Forelimb muscle (tissue), 1 donor: Measurements from ENCODE around the gene TAF11L14. TPM values are rescaled to one million over a fixed set of nuclear protein-coding genes. Genes with fewer than 3 reads are reported as not detected.

ENCODE experiments used
- DNase-seq: peaks from one replicate; pipeline ENCODE4 v3.0.0-alpha.2; 2013; ENCODE audit warnings: low read depth
- polyA plus RNA-seq: library from polyadenylated mRNA; unstranded; fragments of 120-200 nt; gene quantifications from one replicate; pipeline ENCODE4 v1.2.1, GENCODE V29; 2013; ENCODE audit not compliant: insufficient read length

TAF11L14 gene
- polyA plus RNA-seq, 1 donor = not detected

GRCh38 chr5:17679597-17680203 is 45.4 kb downstream of the TAF11L14 start:
- no peak for DNase-seq

GRCh38 chr5:17680737-17681136 is 46.5 kb downstream of the TAF11L14 start:
- no peak for DNase-seq

Other genes with a start within 250 kb of the TAF11L14 start
- not detected for gene TAF11L2, start 136.2 kb upstream of the TAF11L14 start, polyA plus RNA-seq
- gene TAF11L3, start 116.1 kb upstream of the TAF11L14 start, polyA plus RNA-seq = not detected
- gene TAF11L4, start 112.7 kb upstream of the TAF11L14 start, polyA plus RNA-seq = not detected
- gene TAF11L5, start 109.2 kb upstream of the TAF11L14 start, polyA plus RNA-seq = not detected
- not detected for gene TAF11L6, start 105.8 kb upstream of the TAF11L14 start, polyA plus RNA-seq
- gene TAF11L7, start 48.7 kb upstream of the TAF11L14 start, polyA plus RNA-seq = not detected
- gene TAF11L8, start 43.5 kb upstream of the TAF11L14 start, polyA plus RNA-seq = not detected
- not detected for gene TAF11L9, start 40.1 kb upstream of the TAF11L14 start, polyA plus RNA-seq
- gene TAF11L10, start 36.6 kb upstream of the TAF11L14 start, polyA plus RNA-seq = not detected
- gene TAF11L11, start 30.3 kb upstream of the TAF11L14 start, polyA plus RNA-seq = not detected
- gene TAF11L12, start 24.1 kb upstream of the TAF11L14 start, polyA plus RNA-seq = not detected
- not detected for gene TAF11L13, start 2.4 kb upstream of the TAF11L14 start, polyA plus RNA-seq